ENCODE data around the gene SPTBN4.
"Not testable (repeated sequence)": the region's sequence is repeated elsewhere in the genome, so short reads cannot be mapped to it uniquely, and the experiment has no call there.

The SPTBN4 gene

DNA sequence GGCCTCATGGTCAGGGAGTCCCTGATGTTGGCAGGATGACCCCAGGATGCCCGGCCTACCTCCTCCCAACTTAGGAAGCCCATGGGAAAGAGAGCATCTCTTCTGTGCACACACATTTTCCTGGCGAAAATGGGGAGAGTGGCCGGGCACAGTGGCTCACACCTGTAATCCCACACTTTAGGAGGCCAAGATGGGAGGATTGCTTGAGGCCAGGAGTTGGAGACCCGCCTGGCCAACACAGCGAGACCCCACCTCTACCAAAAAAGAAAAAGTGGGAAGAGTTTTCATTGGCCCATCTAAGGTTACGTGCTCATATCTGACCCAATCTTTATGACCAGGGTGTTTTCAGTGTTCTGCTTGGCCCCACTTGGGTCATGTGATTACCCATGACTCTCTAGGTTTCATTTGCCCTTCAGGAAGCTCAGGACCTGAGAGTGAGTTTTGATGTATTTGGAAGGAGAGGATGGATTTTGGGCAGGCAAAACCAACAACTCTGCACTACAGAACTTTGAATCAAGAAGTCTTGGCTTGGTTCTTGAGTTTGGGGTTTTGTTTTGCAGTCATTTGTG, 76.3 kb downstream of the SPTBN4 start:
- H3K4me3 ChIP-seq (ENCODE audit: low read depth, low read length, poor library complexity, severe bottlenecking) = no peak overlapping the region
- TF ChIP-seq EZH2 (IDR thresholded peaks at IDR 0.05; ENCODE audit: borderline replicate concordance, low read length) = no peak
- TF ChIP-seq, protein P1, sequence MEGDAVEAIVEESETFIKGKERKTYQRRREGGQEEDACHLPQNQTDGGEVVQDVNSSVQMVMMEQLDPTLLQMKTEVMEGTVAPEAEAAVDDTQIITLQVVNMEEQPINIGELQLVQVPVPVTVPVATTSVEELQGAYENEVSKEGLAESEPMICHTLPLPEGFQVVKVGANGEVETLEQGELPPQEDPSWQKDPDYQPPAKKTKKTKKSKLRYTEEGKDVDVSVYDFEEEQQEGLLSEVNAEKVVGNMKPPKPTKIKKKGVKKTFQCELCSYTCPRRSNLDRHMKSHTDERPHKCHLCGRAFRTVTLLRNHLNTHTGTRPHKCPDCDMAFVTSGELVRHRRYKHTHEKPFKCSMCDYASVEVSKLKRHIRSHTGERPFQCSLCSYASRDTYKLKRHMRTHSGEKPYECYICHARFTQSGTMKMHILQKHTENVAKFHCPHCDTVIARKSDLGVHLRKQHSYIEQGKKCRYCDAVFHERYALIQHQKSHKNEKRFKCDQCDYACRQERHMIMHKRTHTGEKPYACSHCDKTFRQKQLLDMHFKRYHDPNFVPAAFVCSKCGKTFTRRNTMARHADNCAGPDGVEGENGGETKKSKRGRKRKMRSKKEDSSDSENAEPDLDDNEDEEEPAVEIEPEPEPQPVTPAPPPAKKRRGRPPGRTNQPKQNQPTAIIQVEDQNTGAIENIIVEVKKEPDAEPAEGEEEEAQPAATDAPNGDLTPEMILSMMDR (IDR thresholded peaks at IDR 0.05; ENCODE audit: low read length) = no peak
- no peaks in the 10 kb centered on the region for H3K4me1 ChIP-seq (ENCODE audit: insufficient read depth, low read length, severe bottlenecking)
- no peaks in the 10 kb centered on the region for H3K27me3 ChIP-seq (ENCODE audit: insufficient read depth, low read length)
- H3K27ac ChIP-seq (ENCODE audit: low read depth, low read length, poor library complexity, severe bottlenecking) = no peak overlapping the region
- no peaks in the 10 kb centered on the region for H3F3A ChIP-seq (ENCODE audit: insufficient read depth, low read length)
- H3K9me2 ChIP-seq (ENCODE audit: low read depth, low read length) = no peaks in the 10 kb centered on the region
- no peak overlapping the region for H3K9ac ChIP-seq (ENCODE audit: low read length)
- no peak overlapping the region for H3K4me2 ChIP-seq (ENCODE audit: low read length)
- H4K20me1 ChIP-seq (ENCODE audit: insufficient read depth, low read length) = no peaks in the 10 kb centered on the region
- no peaks in the 10 kb centered on the region for H3K36me3 ChIP-seq (ENCODE audit: insufficient read depth, low read length)
- no peaks in the 10 kb centered on the region for H3K79me2 ChIP-seq (ENCODE audit: insufficient read depth, low read length)
- H2AFZ ChIP-seq (ENCODE audit: low read length) = no peak overlapping the region
- no peaks in the 10 kb centered on the region for H3K9me3 ChIP-seq (ENCODE audit: low read length)

DNA sequence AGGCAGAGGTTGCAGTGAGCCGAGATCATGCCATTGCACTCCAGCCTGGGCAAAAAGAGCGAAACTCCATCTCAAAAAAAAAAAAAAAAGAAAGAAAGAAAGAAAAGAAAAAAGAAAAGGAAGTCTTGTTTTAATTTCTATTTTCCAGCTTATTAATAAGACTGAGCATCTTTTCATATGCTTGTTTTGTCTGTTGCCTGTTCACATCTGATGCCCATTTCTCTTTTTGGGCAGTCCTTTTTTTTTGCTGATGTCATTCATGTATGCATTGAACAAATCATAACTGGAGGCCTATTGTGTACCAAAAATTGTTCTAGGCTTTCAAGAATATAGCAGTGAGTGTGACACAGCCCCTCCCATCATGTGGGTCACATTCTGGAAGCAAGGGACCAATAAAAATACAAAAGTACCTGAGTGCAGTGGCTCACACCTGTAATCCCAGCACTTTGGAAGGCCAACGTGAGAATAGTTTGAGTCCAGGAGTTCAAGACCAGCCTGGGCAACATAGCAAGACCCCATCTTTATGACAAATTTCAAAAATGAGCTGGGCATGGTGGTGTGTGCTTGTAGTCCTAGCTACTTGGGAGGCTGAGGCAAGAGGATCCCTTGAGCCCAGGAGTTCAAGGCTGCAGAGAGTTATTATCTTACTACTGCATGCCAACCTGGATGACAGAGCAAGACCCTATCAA, 79.5 kb downstream of the SPTBN4 start:
- H3K9ac ChIP-seq (ENCODE audit: low read length); H3K9me2 ChIP-seq (ENCODE audit: low read depth, low read length); H4K20me1 ChIP-seq (ENCODE audit: insufficient read depth, low read length); H3K36me3 ChIP-seq (ENCODE audit: insufficient read depth, low read length); H3K27me3 ChIP-seq (ENCODE audit: insufficient read depth, low read length); H3K9me3 ChIP-seq (ENCODE audit: low read length); H3K79me2 ChIP-seq (ENCODE audit: insufficient read depth, low read length); H3K4me1 ChIP-seq (ENCODE audit: insufficient read depth, low read length, severe bottlenecking); H3K4me2 ChIP-seq (ENCODE audit: low read length); H3K27ac ChIP-seq (ENCODE audit: low read depth, low read length, poor library complexity, severe bottlenecking); H3F3A ChIP-seq (ENCODE audit: insufficient read depth, low read length); H2AFZ ChIP-seq (ENCODE audit: low read length); H3K4me3 ChIP-seq (ENCODE audit: low read depth, low read length, poor library complexity, severe bottlenecking): not testable (repeated sequence)

DNA sequence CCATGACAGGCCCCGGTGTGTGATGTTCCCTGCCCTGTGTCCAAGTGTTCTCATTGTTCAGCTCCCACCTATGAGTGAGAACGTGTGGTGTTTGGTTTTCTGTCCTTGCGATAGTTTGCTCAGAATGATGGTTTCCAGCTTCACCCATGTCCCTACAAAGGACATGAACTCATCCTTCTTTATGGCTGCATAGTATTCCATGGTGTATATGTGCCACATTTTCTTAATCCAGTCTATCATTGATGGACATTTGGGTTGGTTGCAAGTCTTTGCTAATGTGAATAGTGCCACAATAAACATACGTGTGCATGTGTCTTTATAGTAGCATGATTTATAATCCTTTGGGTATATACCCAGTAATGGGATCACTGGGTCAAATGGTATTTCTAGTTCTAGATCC, 80.4 kb downstream of the SPTBN4 start:
- not testable (repeated sequence) for H3K9me2 ChIP-seq (ENCODE audit: low read depth, low read length); H3K9ac ChIP-seq (ENCODE audit: low read length); H3K4me3 ChIP-seq (ENCODE audit: low read depth, low read length, poor library complexity, severe bottlenecking); H4K20me1 ChIP-seq (ENCODE audit: insufficient read depth, low read length); H3K27ac ChIP-seq (ENCODE audit: low read depth, low read length, poor library complexity, severe bottlenecking); H3F3A ChIP-seq (ENCODE audit: insufficient read depth, low read length); H3K4me1 ChIP-seq (ENCODE audit: insufficient read depth, low read length, severe bottlenecking); H3K36me3 ChIP-seq (ENCODE audit: insufficient read depth, low read length); H3K79me2 ChIP-seq (ENCODE audit: insufficient read depth, low read length); H2AFZ ChIP-seq (ENCODE audit: low read length); H3K4me2 ChIP-seq (ENCODE audit: low read length); H3K27me3 ChIP-seq (ENCODE audit: insufficient read depth, low read length); H3K9me3 ChIP-seq (ENCODE audit: low read length)

DNA sequence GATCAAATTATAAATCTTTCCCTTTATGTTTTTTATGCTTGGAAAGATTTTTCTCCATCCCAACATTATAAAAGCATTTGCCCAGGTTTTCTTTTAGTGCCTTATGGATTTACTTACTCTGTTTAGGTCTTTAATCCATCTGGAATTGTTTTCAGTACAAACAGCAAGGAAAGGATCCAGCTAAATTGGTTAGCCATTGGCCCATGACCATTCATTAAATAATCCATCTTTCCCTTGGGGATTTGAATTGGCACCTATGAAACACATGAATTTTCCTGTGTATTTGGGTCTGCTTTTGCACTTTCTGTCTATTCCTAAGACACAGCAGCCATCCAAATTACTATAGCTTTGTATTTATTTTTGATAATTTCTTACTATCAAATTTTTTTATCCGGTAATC, 81.0 kb downstream of the SPTBN4 start:
- Histone ChIP-seq H3K79me2 (ENCODE audit: insufficient read depth, low read length) (no peaks in the 10 kb centered on the region), H3K4me1 (ENCODE audit: insufficient read depth, low read length, severe bottlenecking) (peaks cover 3% of the 10 kb centered on the region), H3K36me3 (ENCODE audit: insufficient read depth, low read length) (no peaks in the 10 kb centered on the region), H3K9me2 (ENCODE audit: low read depth, low read length) (no peaks in the 10 kb centered on the region), H2AFZ (ENCODE audit: low read length) (no peak overlapping the region), H3K4me2 (ENCODE audit: low read length) (no peak overlapping the region), H4K20me1 (ENCODE audit: insufficient read depth, low read length) (no peaks in the 10 kb centered on the region), H3F3A (ENCODE audit: insufficient read depth, low read length) (no peaks in the 10 kb centered on the region), H3K9ac (ENCODE audit: low read length) (no peak overlapping the region), H3K27me3 (ENCODE audit: insufficient read depth, low read length) (no peaks in the 10 kb centered on the region), H3K27ac (ENCODE audit: low read depth, low read length, poor library complexity, severe bottlenecking) (no peak overlapping the region), H3K4me3 (ENCODE audit: low read depth, low read length, poor library complexity, severe bottlenecking) (no peak overlapping the region), H3K9me3 (ENCODE audit: low read length) (no peaks in the 10 kb centered on the region)
- TF ChIP-seq EZH2 (IDR thresholded peaks at IDR 0.05; ENCODE audit: borderline replicate concordance, low read length) = no peak
- TF ChIP-seq, protein P1 (IDR thresholded peaks at IDR 0.05; ENCODE audit: low read length) = no peak

Data from OCI-LY1 (cell line).